HEK293 (cell line): ENCODE measurements around the gene CACNA1C.

Source experiments
- CTCF ChIA-PET: fragments of 350-600 bp; formaldehyde crosslinking; extraction: SDS; loops from one replicate; lab custom pipeline; 2021; ENCODE audit warnings: antibody characterized with exemption; lab: Yijun Ruan, JAX
- POLR2A ChIA-PET: fragments of 300-600 bp; formaldehyde crosslinking; extraction: SDS; loops from one replicate; lab custom pipeline; 2020; ENCODE audit warnings: antibody characterized with exemption, inconsistent platforms; lab: Yijun Ruan, JAX
- H3K27ac ChIP-seq: fragments of 200-500 bp; sonication (Bioruptor generic); 2 replicates; pipeline ENCODE4 v1.5.1; 2014; ENCODE audit warnings: low read depth, low read length, control low read depth, inconsistent platforms; ENCODE audit errors: extremely low read depth
- H3K36me3 ChIP-seq, 2 experiments: fragments of 200-500 bp in 1 of 2; sonication (Bioruptor generic) in 1 of 2; 1 replicate in 1 of 2; 2 replicates in 1 of 2; pipeline ENCODE4 v1.5.1; 2014 to 2017; ENCODE audit warnings: inconsistent platforms in 2 of 2, low read length in 2 of 2; ENCODE audit not compliant: control insufficient read depth in 2 of 2, insufficient read depth in 1 of 2
- H3K4me1 ChIP-seq: fragments of 200-500 bp; sonication (Bioruptor generic); 2 replicates; pipeline ENCODE4 v1.5.1; 2014; ENCODE audit warnings: mild to moderate bottlenecking, low read length, inconsistent platforms; ENCODE audit not compliant: control insufficient read depth, insufficient read depth
- H3K4me3 ChIP-seq: 2 replicates; pipeline ENCODE4 v1.5.1; 2011; ENCODE audit warnings: low read depth, mild to moderate bottlenecking, control low read depth, low read length, moderate library complexity
- H3K9me3 ChIP-seq: fragments of 200-500 bp; sonication (Bioruptor generic); 2 replicates; pipeline ENCODE4 v1.5.1; 2014; ENCODE audit warnings: low read depth, low read length, inconsistent platforms; ENCODE audit not compliant: control insufficient read depth, insufficient read depth
- MYNN ChIP-seq: fragments of 450-650 bp; formaldehyde crosslinking; IDR thresholded peaks from 2 replicates; pipeline ENCODE4 v1.5.1; 2016; ENCODE audit warnings: missing biosample characterization, missing genetic modification characterization, borderline replicate concordance
- TCF7L2 ChIP-seq: IDR thresholded peaks from 2 replicates; pipeline ENCODE4 v1.6.1; 2011; ENCODE audit warnings: low read depth, mild to moderate bottlenecking, inconsistent platforms, low read length, moderate library complexity, borderline replicate concordance
- TSHZ1 ChIP-seq: fragments of 450-650 bp; formaldehyde crosslinking; IDR thresholded peaks from 2 replicates; pipeline ENCODE4 v1.5.1; 2016; ENCODE audit warnings: missing biosample characterization, missing genetic modification characterization, borderline replicate concordance
- ZBTB1 ChIP-seq: fragments of 450-650 bp; formaldehyde crosslinking; IDR thresholded peaks from 2 replicates; pipeline ENCODE4 v1.5.1; 2016; ENCODE audit warnings: missing biosample characterization, missing genetic modification characterization
- ZNF121 ChIP-seq: fragments of 450-650 bp; formaldehyde crosslinking; IDR thresholded peaks from 2 replicates; pipeline ENCODE4 v1.5.1; 2016; ENCODE audit warnings: missing biosample characterization, missing genetic modification characterization
- ZNF174 ChIP-seq: fragments of 450-650 bp; formaldehyde crosslinking; IDR thresholded peaks from 2 replicates; pipeline ENCODE4 v1.5.0; 2017; ENCODE audit warnings: missing biosample characterization, mild to moderate bottlenecking, missing genetic modification characterization
- ZNF274 ChIP-seq, 2 experiments: fragments of 200-500 bp in 1 of 2; fragments of 450-650 bp in 1 of 2; sonication (Bioruptor generic) in 1 of 2; formaldehyde crosslinking in 1 of 2; IDR thresholded peaks; 2 replicates each; pipeline versions ENCODE4 v1.5.1 to v1.6.1; 2014 to 2016; ENCODE audit warnings: borderline replicate concordance in 1 of 2, inconsistent platforms in 1 of 2, low read length in 1 of 2, missing biosample characterization in 1 of 2, missing genetic modification characterization in 1 of 2
- ZNF302 ChIP-seq: fragments of 450-650 bp; formaldehyde crosslinking; IDR thresholded peaks from 2 replicates; pipeline ENCODE4 v1.5.1; 2016; ENCODE audit warnings: missing biosample characterization, missing genetic modification characterization, low read depth
- ZNF354C ChIP-seq: fragments of 450-650 bp; formaldehyde crosslinking; IDR thresholded peaks from 2 replicates; pipeline ENCODE4 v1.5.1; 2016; ENCODE audit warnings: missing biosample characterization, missing genetic modification characterization, low read depth, borderline replicate concordance
- ZNF501 ChIP-seq: fragments of 450-650 bp; formaldehyde crosslinking; IDR thresholded peaks from 2 replicates; pipeline ENCODE4 v1.5.1; 2016; ENCODE audit warnings: missing biosample characterization, missing genetic modification characterization
- ZNF560 ChIP-seq: fragments of 450-650 bp; formaldehyde crosslinking; IDR thresholded peaks from 2 replicates; pipeline ENCODE4 v1.5.1; 2017; ENCODE audit warnings: missing biosample characterization, missing genetic modification characterization, borderline replicate concordance
- ZNF596 ChIP-seq: fragments of 450-650 bp; IDR thresholded peaks from 2 replicates; pipeline ENCODE4 v1.5.0; 2018; ENCODE audit warnings: missing biosample characterization, mild to moderate bottlenecking, missing genetic modification characterization, moderate library complexity
- ZNF664 ChIP-seq: fragments of 450-650 bp; formaldehyde crosslinking; IDR thresholded peaks from 2 replicates; pipeline ENCODE4 v1.5.1; 2016; ENCODE audit warnings: missing biosample characterization, missing genetic modification characterization
- ZNF776 ChIP-seq: fragments of 450-650 bp; formaldehyde crosslinking; IDR thresholded peaks from 2 replicates; pipeline ENCODE4 v1.5.0; 2017; ENCODE audit warnings: missing biosample characterization, missing genetic modification characterization, borderline replicate concordance
- TF ChIP-seq, protein P1 (sequence below): fragments of 450-650 bp; formaldehyde crosslinking; IDR thresholded peaks from 2 replicates; pipeline ENCODE4 v1.5.1; 2016; ENCODE audit warnings: missing biosample characterization, missing genetic modification characterization
- TF ChIP-seq, protein P2 (sequence below): fragments of 450-650 bp; formaldehyde crosslinking; IDR thresholded peaks from 2 replicates; pipeline ENCODE4; 2016; ENCODE audit warnings: missing biosample characterization, missing genetic modification characterization
- TF ChIP-seq, protein P3 (sequence below): fragments of 450-650 bp; formaldehyde crosslinking; IDR thresholded peaks from 2 replicates; pipeline ENCODE4 v1.5.1; 2017; ENCODE audit warnings: missing biosample characterization, missing genetic modification characterization
- TF ChIP-seq, protein P4 (sequence below): fragments of 450-650 bp; formaldehyde crosslinking; IDR thresholded peaks from 2 replicates; pipeline ENCODE4 v1.5.1; 2016; ENCODE audit warnings: missing biosample characterization, missing genetic modification characterization

Gene CACNA1C

DNA sequence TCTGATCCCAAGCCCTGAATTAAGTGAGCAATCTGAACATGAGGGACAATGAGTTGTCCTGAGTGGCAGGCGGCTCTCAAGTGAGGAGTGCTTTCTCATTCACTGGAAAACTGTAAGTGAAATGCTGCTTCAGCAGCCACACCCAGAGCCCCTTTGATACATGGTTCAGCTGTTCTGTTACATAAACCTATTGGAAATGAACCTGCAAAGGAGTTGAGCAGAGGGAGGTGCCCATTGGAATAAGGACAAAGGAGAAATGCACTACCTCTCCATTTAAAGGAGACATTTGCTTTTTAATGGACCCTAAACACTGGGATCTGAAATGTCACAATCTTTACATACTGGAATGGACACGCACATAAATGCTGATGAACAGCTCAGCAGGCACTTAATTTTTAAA lies 169.9 kb downstream of the CACNA1C start (continued):
- TF ChIP-seq, protein P1, sequence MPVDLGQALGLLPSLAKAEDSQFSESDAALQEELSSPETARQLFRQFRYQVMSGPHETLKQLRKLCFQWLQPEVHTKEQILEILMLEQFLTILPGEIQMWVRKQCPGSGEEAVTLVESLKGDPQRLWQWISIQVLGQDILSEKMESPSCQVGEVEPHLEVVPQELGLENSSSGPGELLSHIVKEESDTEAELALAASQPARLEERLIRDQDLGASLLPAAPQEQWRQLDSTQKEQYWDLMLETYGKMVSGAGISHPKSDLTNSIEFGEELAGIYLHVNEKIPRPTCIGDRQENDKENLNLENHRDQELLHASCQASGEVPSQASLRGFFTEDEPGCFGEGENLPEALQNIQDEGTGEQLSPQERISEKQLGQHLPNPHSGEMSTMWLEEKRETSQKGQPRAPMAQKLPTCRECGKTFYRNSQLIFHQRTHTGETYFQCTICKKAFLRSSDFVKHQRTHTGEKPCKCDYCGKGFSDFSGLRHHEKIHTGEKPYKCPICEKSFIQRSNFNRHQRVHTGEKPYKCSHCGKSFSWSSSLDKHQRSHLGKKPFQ (tag by site-specific recombination) = no peak
- no peak for TF ChIP-seq TCF7L2
- TF ChIP-seq, protein P2, sequence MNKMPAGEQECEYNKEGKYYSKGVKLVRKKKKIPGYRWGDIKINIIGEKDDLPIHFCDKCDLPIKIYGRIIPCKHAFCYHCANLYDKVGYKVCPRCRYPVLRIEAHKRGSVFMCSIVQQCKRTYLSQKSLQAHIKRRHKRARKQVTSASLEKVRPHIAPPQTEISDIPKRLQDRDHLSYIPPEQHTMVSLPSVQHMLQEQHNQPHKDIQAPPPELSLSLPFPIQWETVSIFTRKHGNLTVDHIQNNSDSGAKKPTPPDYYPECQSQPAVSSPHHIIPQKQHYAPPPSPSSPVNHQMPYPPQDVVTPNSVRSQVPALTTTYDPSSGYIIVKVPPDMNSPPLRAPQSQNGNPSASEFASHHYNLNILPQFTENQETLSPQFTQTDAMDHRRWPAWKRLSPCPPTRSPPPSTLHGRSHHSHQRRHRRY (tag by site-specific recombination) = no peak
- TF ChIP-seq, all 188 proteins: peak for 0

GRCh38 chr12:2224961-2225360 lies 172.2 kb downstream of the CACNA1C start:
- no peaks in the 10 kb centered on the region for H3K9me3 ChIP-seq
- CTCF ChIA-PET = interaction anchor here (0.8 kb wide), 1 partner anchor 358 kb away, joined by 5 read pairs; no protein-coding TSS in a partner anchor
- TF ChIP-seq ZNF560 (tag by site-specific recombination) (no peak), ZNF354C (tag by site-specific recombination) (no peak), ZNF776 (tag by site-specific recombination) (no peak), ZNF302 (tag by site-specific recombination) (no peak), TSHZ1 (tag by site-specific recombination) (no peak), ZBTB1 (no peak), ZNF664 (tag by site-specific recombination) (no peak), ZNF596 (tag by site-specific recombination) (no peak), MYNN (tag by site-specific recombination) (no peak), ZNF174 (tag by site-specific recombination) (no peak), ZNF501 (tag by site-specific recombination) (no peak), ZNF121 (tag by site-specific recombination) (no peak), ZNF274 (IDR thresholded peaks at IDR 0.05; ENCODE audit: low read length) (no peak), ZNF274 (tag by site-specific recombination; IDR thresholded peaks at IDR 0.05; ENCODE audit: borderline replicate concordance) (no peak)
- TF ChIP-seq, protein P3, sequence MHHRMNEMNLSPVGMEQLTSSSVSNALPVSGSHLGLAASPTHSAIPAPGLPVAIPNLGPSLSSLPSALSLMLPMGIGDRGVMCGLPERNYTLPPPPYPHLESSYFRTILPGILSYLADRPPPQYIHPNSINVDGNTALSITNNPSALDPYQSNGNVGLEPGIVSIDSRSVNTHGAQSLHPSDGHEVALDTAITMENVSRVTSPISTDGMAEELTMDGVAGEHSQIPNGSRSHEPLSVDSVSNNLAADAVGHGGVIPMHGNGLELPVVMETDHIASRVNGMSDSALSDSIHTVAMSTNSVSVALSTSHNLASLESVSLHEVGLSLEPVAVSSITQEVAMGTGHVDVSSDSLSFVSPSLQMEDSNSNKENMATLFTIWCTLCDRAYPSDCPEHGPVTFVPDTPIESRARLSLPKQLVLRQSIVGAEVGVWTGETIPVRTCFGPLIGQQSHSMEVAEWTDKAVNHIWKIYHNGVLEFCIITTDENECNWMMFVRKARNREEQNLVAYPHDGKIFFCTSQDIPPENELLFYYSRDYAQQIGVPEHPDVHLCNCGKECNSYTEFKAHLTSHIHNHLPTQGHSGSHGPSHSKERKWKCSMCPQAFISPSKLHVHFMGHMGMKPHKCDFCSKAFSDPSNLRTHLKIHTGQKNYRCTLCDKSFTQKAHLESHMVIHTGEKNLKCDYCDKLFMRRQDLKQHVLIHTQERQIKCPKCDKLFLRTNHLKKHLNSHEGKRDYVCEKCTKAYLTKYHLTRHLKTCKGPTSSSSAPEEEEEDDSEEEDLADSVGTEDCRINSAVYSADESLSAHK = no peak
- TF ChIP-seq, protein P4, sequence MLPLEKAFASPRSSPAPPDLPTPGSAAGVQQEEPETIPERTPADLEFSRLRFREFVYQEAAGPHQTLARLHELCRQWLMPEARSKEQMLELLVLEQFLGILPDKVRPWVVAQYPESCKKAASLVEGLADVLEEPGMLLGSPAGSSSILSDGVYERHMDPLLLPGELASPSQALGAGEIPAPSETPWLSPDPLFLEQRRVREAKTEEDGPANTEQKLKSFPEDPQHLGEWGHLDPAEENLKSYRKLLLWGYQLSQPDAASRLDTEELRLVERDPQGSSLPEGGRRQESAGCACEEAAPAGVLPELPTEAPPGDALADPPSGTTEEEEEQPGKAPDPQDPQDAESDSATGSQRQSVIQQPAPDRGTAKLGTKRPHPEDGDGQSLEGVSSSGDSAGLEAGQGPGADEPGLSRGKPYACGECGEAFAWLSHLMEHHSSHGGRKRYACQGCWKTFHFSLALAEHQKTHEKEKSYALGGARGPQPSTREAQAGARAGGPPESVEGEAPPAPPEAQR (tag by site-specific recombination) = no peak
- TF ChIP-seq, all 188 proteins: peak for 0
- H3K4me3 ChIP-seq = no peak overlapping the region
- H3K27ac ChIP-seq = no peak overlapping the region
- no peaks in the 10 kb centered on the region for H3K36me3 ChIP-seq
- no peaks in the 10 kb centered on the region for H3K4me1 ChIP-seq
- POLR2A ChIA-PET = no interaction called here
